Measurements from ENCODE around the gene TSPAN2.

The TSPAN2 gene

DNA sequence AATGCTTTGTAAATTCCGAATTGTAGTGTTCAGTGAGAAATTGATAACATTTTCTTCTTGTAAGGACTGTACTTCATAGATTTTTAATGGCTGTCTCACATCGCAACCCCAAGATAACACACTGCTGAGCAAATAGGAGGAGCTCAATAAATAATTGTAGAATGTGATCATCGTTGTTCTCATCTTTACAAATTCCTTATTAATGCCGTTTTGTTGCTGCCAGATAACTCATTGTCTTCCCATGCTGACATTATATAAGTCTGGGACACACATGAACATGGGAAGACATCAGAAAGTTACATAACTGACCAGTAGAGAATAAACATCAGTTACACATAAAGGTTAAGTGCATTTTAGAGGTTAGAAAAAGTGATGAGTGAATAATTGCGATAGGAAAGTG lies 46.4 kb upstream of the TSPAN2 start:
- peak; percentile 33 for DNase-seq (ENCODE audit: low read depth)
- TF ChIP-seq, protein P1, sequence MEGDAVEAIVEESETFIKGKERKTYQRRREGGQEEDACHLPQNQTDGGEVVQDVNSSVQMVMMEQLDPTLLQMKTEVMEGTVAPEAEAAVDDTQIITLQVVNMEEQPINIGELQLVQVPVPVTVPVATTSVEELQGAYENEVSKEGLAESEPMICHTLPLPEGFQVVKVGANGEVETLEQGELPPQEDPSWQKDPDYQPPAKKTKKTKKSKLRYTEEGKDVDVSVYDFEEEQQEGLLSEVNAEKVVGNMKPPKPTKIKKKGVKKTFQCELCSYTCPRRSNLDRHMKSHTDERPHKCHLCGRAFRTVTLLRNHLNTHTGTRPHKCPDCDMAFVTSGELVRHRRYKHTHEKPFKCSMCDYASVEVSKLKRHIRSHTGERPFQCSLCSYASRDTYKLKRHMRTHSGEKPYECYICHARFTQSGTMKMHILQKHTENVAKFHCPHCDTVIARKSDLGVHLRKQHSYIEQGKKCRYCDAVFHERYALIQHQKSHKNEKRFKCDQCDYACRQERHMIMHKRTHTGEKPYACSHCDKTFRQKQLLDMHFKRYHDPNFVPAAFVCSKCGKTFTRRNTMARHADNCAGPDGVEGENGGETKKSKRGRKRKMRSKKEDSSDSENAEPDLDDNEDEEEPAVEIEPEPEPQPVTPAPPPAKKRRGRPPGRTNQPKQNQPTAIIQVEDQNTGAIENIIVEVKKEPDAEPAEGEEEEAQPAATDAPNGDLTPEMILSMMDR (conservative IDR thresholded peaks at IDR 0.05; ENCODE audit: control insufficient read depth, insufficient read depth, low read depth, low read length) = no peak
- H3K4me3 ChIP-seq (ENCODE audit: control insufficient read depth, low read depth, low read length) = no peak overlapping the region

DNA sequence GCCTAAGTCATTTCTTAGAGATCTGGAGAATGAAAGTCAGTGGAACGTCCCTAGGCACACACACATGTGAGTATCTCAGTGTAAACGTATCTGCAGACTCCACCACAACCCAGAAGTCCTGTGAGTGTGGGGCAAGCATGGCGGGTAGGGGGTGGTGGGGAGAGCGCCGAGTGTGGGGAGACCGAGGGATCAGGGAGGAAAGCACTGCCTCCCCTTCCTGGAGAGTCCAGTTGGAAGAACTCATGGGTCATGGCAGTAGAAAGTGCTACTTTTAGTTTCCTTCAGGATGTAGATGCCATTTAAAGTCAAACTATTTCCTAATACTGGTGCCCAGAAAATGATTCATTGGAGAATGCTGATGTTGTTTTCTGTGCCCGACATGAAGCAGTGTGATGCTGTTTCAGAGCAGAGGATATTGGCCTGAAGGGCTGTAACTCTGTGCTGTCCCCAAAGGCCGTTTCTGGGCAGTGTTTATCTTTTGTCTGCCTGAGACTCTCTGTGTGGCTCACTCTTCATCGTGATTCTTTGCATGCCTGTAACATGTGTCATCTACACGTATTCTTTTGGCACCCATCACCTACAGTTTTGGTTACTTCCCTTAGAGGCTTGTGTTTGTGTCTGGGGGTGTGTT lies 45.7 kb upstream of the TSPAN2 start:
- peak; percentile 71 for DNase-seq (ENCODE audit: low read depth)
- TF ChIP-seq, protein P1 (conservative IDR thresholded peaks at IDR 0.05; ENCODE audit: control insufficient read depth, insufficient read depth, low read depth, low read length) = peak; percentile 8
- H3K4me3 ChIP-seq (ENCODE audit: control insufficient read depth, low read depth, low read length) = no peak overlapping the region

DNA sequence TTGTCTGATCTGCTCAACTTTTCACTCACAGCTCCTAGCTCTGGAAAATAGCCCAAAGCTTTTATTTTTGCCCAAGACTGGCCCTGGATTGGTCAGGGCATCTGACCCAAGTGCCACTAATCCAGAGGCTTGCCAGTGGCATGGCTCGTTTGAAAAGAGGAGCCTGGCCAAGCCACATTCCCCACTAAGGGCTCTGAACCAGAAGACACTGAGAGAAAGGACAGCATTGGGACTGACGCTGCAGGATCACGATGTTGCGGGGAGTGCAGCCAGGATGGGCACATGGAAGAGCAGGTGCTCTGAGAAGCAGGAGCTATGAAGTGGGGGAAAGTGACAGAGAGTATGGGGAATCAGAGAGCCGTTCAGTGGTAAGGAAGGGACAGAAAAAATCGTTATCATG lies 44.9 kb upstream of the TSPAN2 start:
- TF ChIP-seq, protein P1 (conservative IDR thresholded peaks at IDR 0.05; ENCODE audit: control insufficient read depth, insufficient read depth, low read depth, low read length) = no peak
- no peak overlapping the region for H3K4me3 ChIP-seq (ENCODE audit: control insufficient read depth, low read depth, low read length)

GRCh38 chr1:115133440-115133839 lies 44.1 kb upstream of the TSPAN2 start:
- TF ChIP-seq, protein P1 (conservative IDR thresholded peaks at IDR 0.05; ENCODE audit: control insufficient read depth, insufficient read depth, low read depth, low read length) = no peak
- DNase-seq (ENCODE audit: low read depth) = peak; percentile 35
- no peak overlapping the region for H3K4me3 ChIP-seq (ENCODE audit: control insufficient read depth, low read depth, low read length)

More for the DNA sequence above, 44.9 kb upstream of the TSPAN2 start:
- no peak for DNase-seq (ENCODE audit: low read depth)

DNA sequence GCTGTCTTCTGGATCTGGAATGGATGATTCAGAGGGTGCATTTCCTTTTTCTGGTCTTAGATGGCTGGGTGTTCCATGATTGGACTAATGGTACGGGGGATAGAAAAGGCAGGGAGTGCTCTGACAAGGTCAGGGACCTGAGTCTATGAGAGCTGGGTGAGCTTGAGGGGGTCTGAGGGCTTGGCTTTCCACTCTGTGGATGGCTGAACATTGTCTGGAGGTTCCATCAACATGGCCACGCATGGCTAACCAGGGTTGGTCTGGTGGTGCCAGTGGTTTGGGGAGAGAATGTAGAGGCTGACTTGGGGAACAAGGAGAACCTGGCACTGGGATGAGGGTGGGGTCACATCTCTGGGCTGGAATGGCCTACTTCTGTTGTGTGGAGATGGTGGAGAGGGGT lies 41.5 kb upstream of the TSPAN2 start:
- H3K4me3 ChIP-seq (ENCODE audit: control insufficient read depth, low read depth, low read length) = no peak overlapping the region
- TF ChIP-seq, protein P1 (conservative IDR thresholded peaks at IDR 0.05; ENCODE audit: control insufficient read depth, insufficient read depth, low read depth, low read length) = no peak
- DNase-seq (ENCODE audit: low read depth) = no peak

GRCh38 chr1:115129071-115129640 lies 39.9 kb upstream of the TSPAN2 start:
- no peak for DNase-seq (ENCODE audit: low read depth)
- H3K4me3 ChIP-seq (ENCODE audit: control insufficient read depth, low read depth, low read length) = no peak overlapping the region
- TF ChIP-seq, protein P1 (conservative IDR thresholded peaks at IDR 0.05; ENCODE audit: control insufficient read depth, insufficient read depth, low read depth, low read length) = no peak
